ENCODE results near the gene GLMN. TPM values are rescaled to one million over a fixed set of nuclear protein-coding genes. Genes with fewer than 3 reads are reported as not detected.

Gene GLMN
- polyA plus RNA-seq, 1 donor: 11.9 TPM

Other genes with a start within 250 kb of the GLMN start
- not detected for gene SETSIP, start 223.6 kb downstream of the GLMN start, polyA plus RNA-seq (ENCODE audit: insufficient read length)
- 4.4 TPM for gene BTBD8, start 218.6 kb downstream of the GLMN start, polyA plus RNA-seq (ENCODE audit: insufficient read length)
- not detected for gene C1orf146, start 81.1 kb downstream of the GLMN start, polyA plus RNA-seq (ENCODE audit: insufficient read length)
- 16.6 TPM for gene RPAP2, start 72 bp upstream of the GLMN start, polyA plus RNA-seq (ENCODE audit: insufficient read length)
- gene GFI1, start 187.9 kb upstream of the GLMN start, polyA plus RNA-seq (ENCODE audit: insufficient read length): 0.28 TPM

Measured in hindlimb muscle (tissue), 1 donor.